Activated T-helper 2 cell treated with anti-CD3 and anti-CD28 coated beads, Interferon-gamma antibody, Interleukin-2, Interleukin-4, amounts not matched to agents 10 μg/mL and 5 μg/mL and 100 μg/mL, durations not matched to agents 14 hours and 24 hours and 36 hours (primary cell): ENCODE results near the gene RBMS3. TPM values are rescaled to one million over a fixed set of nuclear protein-coding genes. Genes with fewer than 3 reads are reported as not detected.

Source experiments
- DNase-seq: peaks from one replicate; pipeline ENCODE4 v3.0.0; 2021; ENCODE audit warnings: low spot score
- H3K27ac Mint-ChIP-seq: one replicate; pipeline ENCODE4 v1.8.0; 2021; ENCODE audit warnings: mixed read lengths
- H3K27me3 Mint-ChIP-seq: one replicate; pipeline ENCODE4 v1.8.0; 2021; ENCODE audit warnings: low read depth, mixed read lengths
- H3K36me3 Mint-ChIP-seq: one replicate; pipeline ENCODE4 v1.8.0; 2021; ENCODE audit warnings: low read depth, mixed read lengths
- H3K4me1 Mint-ChIP-seq: one replicate; pipeline ENCODE4 v1.8.0; 2021; ENCODE audit warnings: low read depth, mixed read lengths
- H3K4me3 Mint-ChIP-seq: one replicate; pipeline ENCODE4 v1.8.0; 2021; ENCODE audit warnings: low read depth, mild to moderate bottlenecking, moderate library complexity, mixed read lengths
- H3K9me3 Mint-ChIP-seq: one replicate; pipeline ENCODE4 v1.8.0; 2021; ENCODE audit warnings: mixed read lengths
- intact Hi-C: fragments of 100-400 bp; cut with micrococcal nuclease; formaldehyde crosslinking; loops from one replicate; pipeline ENCODE4 v1.15.1; 2023
- total RNA-seq: library from RNA; stranded (reverse); gene quantifications from 2 replicates; pipeline ENCODE4 v1.2.3, GENCODE V29; 2022

Gene RBMS3
- total RNA-seq, 1 donor from 2014 or later: 5.3 TPM

DNA sequence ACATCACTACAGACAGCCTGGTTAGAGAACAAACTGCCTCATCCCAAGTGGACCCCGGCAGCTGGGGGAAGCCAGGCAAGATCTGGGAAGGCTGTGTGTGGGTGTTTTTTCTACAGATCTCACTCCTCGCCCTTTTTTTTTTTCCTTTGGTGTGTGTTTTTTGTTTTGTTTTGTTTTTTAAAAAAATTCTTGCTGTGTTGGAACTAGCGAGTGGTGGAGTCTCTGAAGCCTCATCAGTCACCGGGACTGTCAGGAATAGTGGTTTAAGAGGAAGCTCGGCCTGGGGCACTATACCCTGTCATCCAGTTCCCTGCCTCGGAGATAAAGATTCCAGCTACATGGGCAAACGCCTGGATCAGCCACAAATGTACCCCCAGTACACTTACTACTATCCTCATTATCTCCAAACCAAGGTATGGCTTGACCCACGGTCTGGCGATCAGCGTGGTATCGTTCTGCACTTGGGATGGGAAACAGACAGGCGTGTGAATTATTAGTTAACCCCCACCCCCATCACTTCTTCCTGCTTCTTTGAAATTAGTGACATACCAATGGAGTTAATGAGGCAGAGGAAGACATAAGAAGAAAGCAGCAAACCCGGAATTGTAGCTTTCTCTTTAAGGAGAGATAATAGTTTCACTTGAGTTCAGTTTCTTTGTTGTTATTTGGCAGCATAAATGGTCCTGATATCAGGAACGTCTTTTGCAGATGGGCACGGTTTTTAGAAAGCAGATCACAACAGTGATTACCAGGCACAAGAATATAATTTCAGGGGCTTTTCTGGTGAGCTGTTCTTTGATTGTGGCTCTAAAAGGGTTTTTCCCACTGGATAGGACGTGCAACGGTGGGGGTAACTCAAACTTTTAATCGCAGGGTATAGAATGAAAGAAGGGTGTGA is 722 bp downstream of the RBMS3 start:
- Mint-ChIP-seq H3K36me3 (no peaks in the 10 kb centered on the region), H3K27me3 (peaks cover 19% of the 10 kb centered on the region), H3K4me3 (peak overlapping the region; percentile 80), H3K27ac (peak overlapping the region; percentile 67), H3K4me1 (peaks cover 31% of the 10 kb centered on the region), H3K9me3 (no peaks in the 10 kb centered on the region)
- intact Hi-C loops: loop anchor here (2.0 to 5.0 kb wide), 5 partner anchors 25 to 934 kb away; partner anchors contain the start of genes AZI2 and ZCWPW2
- DNase-seq: no peak

DNA sequence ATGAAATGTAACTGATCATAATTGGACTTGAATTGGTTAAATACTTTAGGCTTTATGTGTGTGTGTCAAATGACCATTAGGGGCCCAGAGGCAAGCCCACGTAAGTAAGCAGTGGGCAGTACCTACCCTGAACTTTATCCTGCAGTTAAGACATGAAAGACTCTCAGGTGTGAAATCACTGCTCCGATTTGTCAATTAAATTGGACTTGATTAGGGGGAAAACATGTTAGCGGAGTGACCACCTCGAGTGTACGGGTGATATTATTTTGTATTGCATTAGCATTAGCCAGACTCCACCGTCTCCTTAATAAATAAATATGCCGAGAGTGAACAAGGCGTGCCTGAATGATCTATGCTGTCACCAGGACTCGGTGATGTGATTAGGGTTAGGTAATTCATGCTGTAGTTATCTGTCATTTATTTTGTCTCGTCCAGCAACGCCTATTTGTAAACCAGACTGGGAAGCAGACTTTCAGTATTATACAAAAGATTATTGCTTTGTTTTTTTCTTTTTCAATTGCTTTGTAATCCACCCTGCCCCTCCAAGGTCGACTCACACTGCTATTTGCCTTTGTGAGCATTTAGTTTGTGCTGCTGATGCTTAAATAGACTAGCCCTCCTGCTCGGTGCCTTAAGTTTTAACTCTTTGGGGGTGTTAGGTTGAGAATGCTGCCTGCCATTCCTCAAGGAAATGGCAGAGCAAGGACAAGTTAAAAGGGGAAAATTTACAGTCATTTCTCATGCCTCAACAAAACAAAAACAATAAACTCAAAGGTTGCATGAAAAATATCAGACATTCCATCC is 1.8 kb downstream of the RBMS3 start:
- H3K4me3 Mint-ChIP-seq: peak overlapping the region; percentile 80
- peaks cover 19% of the 10 kb centered on the region for H3K27me3 Mint-ChIP-seq
- peaks cover 31% of the 10 kb centered on the region for H3K4me1 Mint-ChIP-seq
- H3K36me3 Mint-ChIP-seq: no peaks in the 10 kb centered on the region
- H3K9me3 Mint-ChIP-seq: no peaks in the 10 kb centered on the region
- peak overlapping the region; percentile 74 for H3K27ac Mint-ChIP-seq
- intact Hi-C loops: loop anchor here (1.0 to 5.0 kb wide), 7 partner anchors 26 to 935 kb away; partner anchors contain the start of genes AZI2 and ZCWPW2
- DNase-seq: no peak

DNA sequence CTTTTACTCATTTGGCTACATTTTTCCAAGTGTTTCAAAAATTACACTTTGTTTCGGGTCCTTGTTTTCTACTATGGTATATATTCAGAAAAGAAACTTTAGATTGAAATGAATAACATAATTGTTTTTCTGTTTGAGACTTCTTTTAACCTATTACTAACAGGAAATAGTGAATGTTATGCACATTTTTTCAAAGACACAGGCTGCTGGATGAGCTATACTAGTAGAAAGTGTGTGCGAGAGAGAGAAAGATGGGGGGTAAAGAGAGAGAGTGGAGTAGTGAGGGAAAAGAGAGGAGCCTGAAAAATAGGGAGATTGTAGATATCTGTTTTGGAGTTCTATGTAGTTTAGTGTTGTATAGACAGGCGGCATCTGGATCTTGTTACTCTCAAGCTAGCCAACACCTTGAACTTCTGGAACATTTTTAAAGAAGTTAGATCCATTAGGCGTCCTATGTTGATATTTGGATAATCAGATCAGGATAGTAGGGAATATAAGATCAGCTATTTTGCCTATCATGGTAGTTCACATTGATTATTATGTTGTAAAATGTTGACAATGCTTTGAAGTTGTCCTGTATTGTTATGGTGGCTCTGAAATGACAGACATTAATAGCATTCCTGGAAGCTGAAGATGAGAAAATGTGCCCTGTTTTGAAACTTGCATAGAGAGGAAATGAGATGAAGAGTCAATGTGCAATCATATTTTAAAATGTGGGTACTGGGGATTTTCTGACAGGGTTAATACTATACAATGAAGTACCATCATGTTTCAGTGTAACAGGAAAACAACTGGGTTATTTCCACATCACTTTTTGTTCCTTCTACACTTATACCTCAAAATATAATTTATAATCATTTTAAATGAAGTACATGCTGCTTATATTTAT is 2.6 kb downstream of the RBMS3 start:
- DNase-seq: no peak
- intact Hi-C loops: loop anchor here (1.0 to 5.0 kb wide), 7 partner anchors 27 to 936 kb away; partner anchors contain the start of genes AZI2 and ZCWPW2
- peak overlapping the region; percentile 74 for H3K27ac Mint-ChIP-seq
- peak overlapping the region; percentile 80 for H3K4me3 Mint-ChIP-seq
- H3K36me3 Mint-ChIP-seq: no peaks in the 10 kb centered on the region
- H3K4me1 Mint-ChIP-seq: peaks cover 31% of the 10 kb centered on the region
- no peaks in the 10 kb centered on the region for H3K9me3 Mint-ChIP-seq
- H3K27me3 Mint-ChIP-seq: peaks cover 16% of the 10 kb centered on the region

DNA sequence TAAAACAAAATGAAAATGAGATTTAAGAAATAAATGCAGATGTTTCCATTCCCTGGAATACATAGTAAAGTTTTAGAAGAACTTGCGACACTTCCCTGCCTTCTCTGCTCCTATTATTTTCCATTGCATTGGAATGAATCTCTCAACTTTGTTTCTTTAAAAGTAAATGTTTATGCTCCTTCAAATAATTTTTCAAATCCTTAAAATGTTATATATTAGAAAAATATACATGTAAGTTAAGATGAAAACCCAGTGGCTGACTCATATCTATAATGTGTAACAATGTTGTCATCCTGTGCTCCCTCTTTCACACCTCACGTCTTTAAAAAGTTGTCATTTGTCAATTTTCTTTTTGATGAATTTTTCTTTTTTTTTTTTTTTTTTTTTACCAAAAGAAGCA is 3.6 kb downstream of the RBMS3 start:
- H3K27me3 Mint-ChIP-seq: peaks cover 11% of the 10 kb centered on the region
- no peak overlapping the region for H3K27ac Mint-ChIP-seq
- intact Hi-C loops: loop anchor here (5.0 kb wide), 4 partner anchors 347 to 937 kb away; partner anchors contain the start of genes AZI2 and ZCWPW2
- no peaks in the 10 kb centered on the region for H3K36me3 Mint-ChIP-seq
- H3K4me1 Mint-ChIP-seq: peaks cover 31% of the 10 kb centered on the region
- H3K4me3 Mint-ChIP-seq: no peak overlapping the region
- DNase-seq: no peak
- no peaks in the 10 kb centered on the region for H3K9me3 Mint-ChIP-seq

DNA sequence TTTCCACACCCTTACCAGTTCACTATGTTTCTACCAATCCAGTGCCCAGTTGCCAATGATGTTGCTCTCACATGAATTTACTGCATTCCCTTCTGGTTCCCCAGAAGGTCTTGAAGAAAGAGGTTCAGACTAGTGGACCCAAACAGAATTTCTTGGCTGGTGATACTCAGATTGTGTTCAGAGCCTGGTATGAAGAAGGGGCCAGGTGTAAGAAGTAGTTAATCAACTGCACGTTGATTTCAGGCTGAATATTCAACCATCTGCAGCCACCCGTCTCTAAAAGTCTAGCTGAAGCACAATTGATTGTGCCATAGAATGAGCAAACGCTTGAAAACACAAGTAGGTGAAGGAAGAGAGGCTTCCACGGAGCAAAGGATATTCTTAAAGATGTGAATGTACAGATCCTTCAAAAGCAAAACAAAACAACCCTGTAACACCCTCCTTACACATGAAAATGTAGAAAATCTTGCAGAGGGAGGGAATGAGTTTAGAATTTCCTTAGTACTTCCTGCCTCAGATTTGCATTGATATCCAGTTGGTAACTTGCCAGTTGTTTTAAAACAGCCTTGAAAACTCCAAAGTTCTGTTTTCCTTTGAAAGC is 4.7 kb downstream of the RBMS3 start:
- H3K36me3 Mint-ChIP-seq: no peaks in the 10 kb centered on the region
- no peaks in the 10 kb centered on the region for H3K9me3 Mint-ChIP-seq
- no peak for DNase-seq
- peaks cover 30% of the 10 kb centered on the region for H3K4me1 Mint-ChIP-seq
- peaks cover 6% of the 10 kb centered on the region for H3K27me3 Mint-ChIP-seq
- H3K27ac Mint-ChIP-seq: no peak overlapping the region
- no peak overlapping the region for H3K4me3 Mint-ChIP-seq
- intact Hi-C loops: no loop called here

DNA sequence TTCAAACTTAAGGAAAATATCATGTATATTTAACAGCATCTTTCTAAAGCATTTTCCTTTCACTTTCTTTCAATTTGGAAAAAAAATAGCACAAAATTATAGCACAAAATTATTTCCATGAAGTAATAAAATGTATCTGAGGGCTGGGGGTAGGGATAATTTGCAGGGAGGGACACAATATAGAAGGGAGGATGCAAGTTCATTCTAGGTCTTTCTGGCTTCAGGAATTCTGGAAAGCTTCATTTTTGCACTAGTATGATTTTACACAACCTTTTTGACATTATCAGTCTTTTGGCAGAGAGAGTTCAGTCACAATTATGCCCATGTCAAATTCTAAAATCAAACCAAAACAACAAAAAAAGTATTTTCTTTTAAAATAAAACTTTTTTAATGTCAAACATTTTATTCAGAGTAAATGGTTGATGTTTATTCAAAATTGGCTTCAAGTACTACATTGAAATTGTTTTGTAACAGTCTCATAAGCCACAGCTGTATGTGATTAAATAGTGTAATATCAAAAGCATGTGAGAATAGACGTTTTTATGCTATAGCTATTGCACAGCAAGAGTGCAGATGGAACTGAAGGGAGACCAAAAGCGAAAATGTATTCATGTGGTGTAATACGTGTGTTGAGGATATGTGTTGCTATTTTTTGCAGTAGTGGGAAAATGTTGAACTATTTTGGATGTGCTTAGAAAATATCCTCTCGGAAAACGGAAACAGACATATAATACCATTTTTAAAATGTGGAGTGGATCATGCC is 5.8 kb downstream of the RBMS3 start:
- no peak overlapping the region for H3K4me3 Mint-ChIP-seq
- H3K27ac Mint-ChIP-seq: no peak overlapping the region
- no peak for DNase-seq
- H3K4me1 Mint-ChIP-seq: peaks cover 22% of the 10 kb centered on the region
- H3K27me3 Mint-ChIP-seq: peaks cover 2% of the 10 kb centered on the region
- no peaks in the 10 kb centered on the region for H3K36me3 Mint-ChIP-seq
- intact Hi-C loops: no loop called here
- H3K9me3 Mint-ChIP-seq: no peaks in the 10 kb centered on the region

DNA sequence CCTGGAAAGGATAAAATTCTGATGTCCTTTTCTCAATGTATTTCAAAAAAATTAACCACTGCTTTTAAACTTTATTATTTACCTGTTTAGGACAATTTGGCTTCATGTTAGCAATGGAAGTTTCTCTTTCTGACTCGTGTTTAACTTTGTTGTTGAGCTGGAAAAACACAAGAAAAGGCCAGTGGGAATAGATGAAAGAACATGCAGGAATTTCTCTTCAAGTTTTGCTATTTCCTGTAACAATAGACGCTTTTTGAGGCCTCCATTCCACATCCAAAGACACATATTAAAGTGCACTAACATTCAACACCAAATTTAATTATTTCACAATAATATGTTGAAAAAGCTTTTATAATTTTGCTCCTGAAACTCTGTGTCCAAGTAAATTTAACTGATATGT is 9.7 kb downstream of the RBMS3 start:
- H3K27ac Mint-ChIP-seq: no peak overlapping the region
- no peak for DNase-seq
- H3K9me3 Mint-ChIP-seq: no peaks in the 10 kb centered on the region
- H3K36me3 Mint-ChIP-seq: no peaks in the 10 kb centered on the region
- peaks cover under 1% of the 10 kb centered on the region for H3K4me1 Mint-ChIP-seq
- no peak overlapping the region for H3K4me3 Mint-ChIP-seq
- H3K27me3 Mint-ChIP-seq: no peaks in the 10 kb centered on the region
- intact Hi-C loops: no loop called here

DNA sequence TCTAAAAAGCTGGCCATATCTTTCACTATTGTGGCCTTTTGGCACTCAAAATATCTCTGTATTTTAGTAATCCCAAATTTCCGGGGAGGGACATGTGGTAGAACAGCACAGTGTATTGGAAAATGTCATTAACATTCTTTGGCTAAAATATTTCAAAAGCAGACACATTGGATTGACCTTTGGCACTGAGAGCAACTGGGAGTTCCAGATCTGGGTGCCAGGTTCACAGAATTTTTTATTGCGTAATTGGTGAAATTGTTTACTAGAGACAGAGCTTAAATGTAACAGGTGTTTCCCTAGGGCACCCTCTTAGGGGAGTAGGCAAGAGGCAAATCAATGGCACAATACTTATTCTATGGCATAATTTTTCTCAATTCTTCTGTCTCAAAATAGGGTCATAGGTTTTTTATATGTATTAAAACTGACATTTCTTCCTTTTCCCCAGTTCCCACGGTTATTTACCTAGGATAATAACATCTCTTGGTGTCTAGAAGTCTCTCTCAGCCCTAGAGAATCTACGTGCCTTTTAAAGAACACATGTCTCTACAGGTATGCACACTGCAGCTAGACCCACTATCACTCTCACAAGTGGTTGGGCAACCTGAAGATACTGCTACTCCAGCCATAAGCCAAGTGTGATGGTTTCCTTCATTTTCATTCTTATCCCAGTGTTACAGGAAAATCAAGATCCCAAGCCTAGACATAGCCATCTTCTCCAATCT is 10.6 kb downstream of the RBMS3 start:
- H3K27me3 Mint-ChIP-seq: no peaks in the 10 kb centered on the region
- no peak overlapping the region for H3K27ac Mint-ChIP-seq
- no peaks in the 10 kb centered on the region for H3K9me3 Mint-ChIP-seq
- H3K4me3 Mint-ChIP-seq: no peak overlapping the region
- no peaks in the 10 kb centered on the region for H3K36me3 Mint-ChIP-seq
- H3K4me1 Mint-ChIP-seq: no peaks in the 10 kb centered on the region
- DNase-seq: no peak
- intact Hi-C loops: no loop called here

DNA sequence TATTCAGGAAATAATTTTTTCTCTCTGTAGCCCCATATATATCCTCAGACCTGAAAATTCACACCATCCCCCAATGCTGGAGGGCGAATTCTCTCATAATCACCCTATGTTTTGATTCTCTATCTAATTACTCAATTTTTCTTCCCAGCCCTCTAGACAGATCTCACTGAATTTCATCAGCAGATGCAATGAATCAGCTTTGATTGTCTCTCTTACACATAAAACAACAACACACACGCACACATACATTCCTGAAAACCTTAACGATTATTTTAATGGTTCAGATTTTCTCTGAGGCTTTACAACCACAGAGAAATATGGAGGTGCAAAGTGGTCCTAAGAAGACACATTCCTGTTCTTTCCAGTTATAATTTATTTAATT is 11.1 kb downstream of the RBMS3 start:
- no peak overlapping the region for H3K27ac Mint-ChIP-seq
- H3K4me3 Mint-ChIP-seq: no peak overlapping the region
- intact Hi-C loops: no loop called here
- no peaks in the 10 kb centered on the region for H3K4me1 Mint-ChIP-seq
- H3K36me3 Mint-ChIP-seq: no peaks in the 10 kb centered on the region
- no peaks in the 10 kb centered on the region for H3K9me3 Mint-ChIP-seq
- no peaks in the 10 kb centered on the region for H3K27me3 Mint-ChIP-seq
- DNase-seq: no peak

DNA sequence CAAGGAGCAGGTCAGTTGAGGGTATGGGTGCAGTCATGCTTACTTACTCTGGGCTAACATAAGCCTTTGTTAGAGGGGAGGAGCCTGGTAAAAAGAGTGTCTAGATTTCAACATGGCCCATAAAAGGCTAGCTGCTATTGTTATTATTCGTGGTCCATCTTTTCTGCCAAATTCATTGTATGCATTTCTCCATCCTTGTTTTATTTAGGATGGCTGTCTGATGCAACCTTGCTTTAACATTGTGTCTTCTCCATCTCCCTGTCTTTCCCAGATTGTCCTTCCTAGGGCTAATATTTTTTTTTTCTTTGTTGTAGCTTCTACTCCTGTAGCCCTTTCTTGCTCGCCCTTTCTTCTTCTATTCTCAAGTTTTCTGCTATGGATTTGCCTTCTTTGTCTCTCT is 12.6 kb downstream of the RBMS3 start:
- no peak overlapping the region for H3K4me3 Mint-ChIP-seq
- DNase-seq: no peak
- H3K27ac Mint-ChIP-seq: no peak overlapping the region
- H3K4me1 Mint-ChIP-seq: no peaks in the 10 kb centered on the region
- no peaks in the 10 kb centered on the region for H3K36me3 Mint-ChIP-seq
- intact Hi-C loops: no loop called here
- no peaks in the 10 kb centered on the region for H3K9me3 Mint-ChIP-seq
- no peaks in the 10 kb centered on the region for H3K27me3 Mint-ChIP-seq

DNA sequence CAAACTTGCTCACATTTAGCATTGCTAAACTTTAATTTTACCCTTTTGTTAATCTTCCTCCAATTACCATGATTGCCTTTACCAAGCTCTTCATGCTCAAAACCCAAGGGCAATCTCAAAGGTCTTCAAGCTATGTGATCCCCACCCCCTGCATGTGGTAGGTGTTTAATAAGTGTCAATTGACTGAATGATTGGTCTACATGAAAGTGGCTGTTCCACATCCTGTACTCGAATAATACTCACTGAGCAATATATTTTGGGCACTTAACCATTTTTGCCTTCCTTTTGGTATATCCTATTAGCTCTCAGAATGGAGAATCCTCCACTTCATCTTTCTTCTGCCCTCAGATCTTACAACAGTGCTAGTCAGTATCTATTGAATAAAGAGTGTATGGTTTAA is 17.1 kb downstream of the RBMS3 start:
- Mint-ChIP-seq H3K36me3 (no peaks in the 10 kb centered on the region), H3K27ac (no peak overlapping the region), H3K4me1 (no peaks in the 10 kb centered on the region), H3K4me3 (no peak overlapping the region), H3K9me3 (no peaks in the 10 kb centered on the region), H3K27me3 (no peaks in the 10 kb centered on the region)
- intact Hi-C loops: no loop called here
- no peak for DNase-seq
